NCI-H1105 (cell line): Measurements from ENCODE around the gene CHCHD3.

ENCODE experiments used
- DNase-seq: peaks from one replicate; lab custom pipeline; 2025; lab: John Stamatoyannopoulos, UW

The CHCHD3 gene

DNA sequence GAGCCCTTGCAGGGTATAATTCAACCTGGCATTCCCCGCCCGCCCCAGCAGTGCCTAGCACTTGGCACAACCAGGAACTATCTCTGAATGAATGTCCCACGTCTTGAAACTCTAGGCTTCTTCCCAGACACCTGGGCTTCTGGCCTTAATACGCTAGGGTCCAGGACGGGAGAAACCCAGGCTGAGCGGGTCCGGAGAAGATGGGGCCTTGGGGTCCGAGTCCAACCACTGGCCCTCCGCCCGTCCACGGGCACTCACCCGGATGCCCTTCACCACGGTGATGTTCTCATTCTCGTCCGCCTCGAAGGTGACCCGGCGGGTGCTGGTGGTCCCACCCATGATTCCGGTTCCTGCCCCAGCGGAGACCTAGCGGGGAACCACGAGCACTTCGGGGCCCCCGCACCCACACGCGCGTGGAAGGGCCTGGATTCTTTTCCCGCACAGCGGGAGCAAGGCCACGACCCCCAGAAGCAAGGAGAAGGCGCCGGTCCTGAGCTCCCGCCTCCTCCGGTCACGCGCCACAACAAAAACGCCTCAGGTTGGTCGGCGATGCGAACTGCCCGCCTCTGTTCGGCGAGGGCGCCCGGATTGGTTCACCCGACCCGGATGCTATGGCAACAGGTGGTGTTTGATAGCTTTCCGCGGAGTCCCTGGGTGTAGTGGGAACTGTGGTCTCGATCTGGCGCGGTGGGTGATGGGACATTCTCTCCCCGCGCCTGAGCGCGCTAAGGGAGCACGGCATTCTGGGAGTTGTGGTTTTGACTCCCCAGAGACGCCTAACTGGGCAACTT, at the start of gene CHCHD3:
Gene CHCHD3 (minus strand): TSS at position 492 of the 791 bp plus-strand sequence. CDS start 153 bp downstream, at position 339.
- DNase-seq: peak; percentile 98

DNA sequence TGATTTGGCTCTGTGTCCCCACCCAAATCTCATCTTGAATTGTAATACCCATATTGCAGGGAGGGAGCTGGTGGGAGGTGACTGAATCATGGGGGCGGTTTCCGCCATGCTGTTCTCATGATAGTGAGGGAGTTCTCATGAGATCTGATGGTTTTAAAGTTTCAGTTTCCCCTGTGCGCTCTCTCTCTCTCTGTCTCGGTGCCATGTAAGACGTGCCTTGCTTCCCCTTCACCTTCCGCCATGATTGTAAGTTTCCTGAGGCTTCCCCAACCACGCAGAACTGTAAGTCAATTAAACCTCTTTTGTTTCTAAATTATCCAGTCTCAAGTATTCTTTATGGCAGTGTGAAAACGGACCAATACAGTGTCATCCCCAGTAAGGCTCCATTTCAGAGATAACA, 48.3 kb upstream of the CHCHD3 start:
- DNase-seq: no peak

- no peak for DNase-seq
These were observed 44.5 kb upstream of the CHCHD3 start for GRCh38 chr7:133126422-133126821.

- DNase-seq: no peak
These were observed 43.1 kb upstream of the CHCHD3 start for GRCh38 chr7:133124974-133125373.

DNA sequence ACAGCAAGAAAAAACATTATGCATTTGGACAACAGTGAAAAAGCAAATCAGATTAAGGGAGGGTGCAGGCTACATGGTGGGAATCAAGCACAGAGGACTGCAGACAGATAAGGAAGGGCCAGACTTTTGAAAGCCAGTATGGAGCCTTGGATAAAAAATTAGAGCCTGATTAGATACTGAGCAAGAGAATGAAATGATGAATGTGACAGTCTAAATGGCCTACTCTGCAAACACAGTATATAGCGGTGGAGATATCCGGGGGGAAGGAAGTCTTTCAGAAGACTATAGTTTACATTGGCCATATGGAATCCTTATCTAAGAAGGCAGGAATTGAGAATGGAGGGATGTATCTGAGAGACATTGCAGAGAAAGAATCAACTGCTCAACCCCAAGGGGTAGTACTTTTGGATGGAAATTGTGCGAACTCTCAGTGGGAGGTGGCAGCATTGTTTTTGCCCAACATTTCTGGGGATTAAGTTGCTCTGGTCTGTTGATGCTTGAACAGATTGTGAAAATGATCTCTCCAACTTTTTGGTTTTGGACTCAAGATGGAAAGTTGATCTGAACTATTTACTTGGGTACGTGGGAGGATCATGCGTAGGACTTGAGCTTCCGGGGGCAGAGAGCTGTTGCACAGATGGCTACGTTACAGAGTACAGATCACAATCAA, 39.4 kb upstream of the CHCHD3 start:
- no peak for DNase-seq

DNA sequence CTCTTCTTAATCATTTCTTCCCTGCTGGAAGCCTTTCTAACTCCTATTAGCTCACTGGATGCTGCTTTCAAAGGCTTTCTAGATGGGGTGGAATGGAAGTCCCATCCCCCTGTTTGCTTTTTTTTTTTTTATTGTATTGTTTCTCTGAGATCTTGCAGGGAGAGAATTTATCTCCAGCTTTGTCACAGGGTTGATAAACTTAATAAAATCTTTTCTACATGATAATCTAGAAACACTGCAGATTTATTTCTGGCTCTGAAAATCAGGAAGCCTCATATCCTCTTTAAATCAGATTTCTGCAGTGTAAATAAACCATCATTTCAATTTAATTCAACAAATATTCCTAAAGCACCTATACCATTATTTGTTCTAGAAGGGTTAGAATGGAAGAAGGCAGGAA, 37.2 kb upstream of the CHCHD3 start:
- no peak for DNase-seq

GRCh38 chr7:133118261-133118660, 36.4 kb upstream of the CHCHD3 start:
- DNase-seq: no peak

- no peak for DNase-seq
These were observed 35.6 kb upstream of the CHCHD3 start for GRCh38 chr7:133117452-133117851.

DNA sequence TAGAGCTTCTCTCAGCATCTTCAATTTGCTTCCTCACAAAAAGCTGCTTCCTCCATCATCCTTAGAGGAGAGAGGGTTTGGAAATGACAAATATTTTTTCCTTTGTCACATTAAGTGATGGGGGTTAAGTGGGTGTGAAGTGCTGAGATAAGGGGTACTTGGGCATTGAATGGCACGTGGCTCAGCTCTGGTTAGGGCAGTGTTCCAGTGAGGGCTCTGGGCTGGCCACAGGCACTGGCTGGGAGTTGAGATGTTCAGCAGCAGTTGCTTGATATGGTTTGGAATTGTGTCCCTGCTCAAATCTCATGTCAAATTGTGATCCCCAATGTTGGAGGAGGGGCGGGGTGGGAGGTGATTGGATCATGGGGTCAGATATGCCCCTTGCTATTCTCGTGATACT, 33.7 kb upstream of the CHCHD3 start:
- DNase-seq: no peak

DNA sequence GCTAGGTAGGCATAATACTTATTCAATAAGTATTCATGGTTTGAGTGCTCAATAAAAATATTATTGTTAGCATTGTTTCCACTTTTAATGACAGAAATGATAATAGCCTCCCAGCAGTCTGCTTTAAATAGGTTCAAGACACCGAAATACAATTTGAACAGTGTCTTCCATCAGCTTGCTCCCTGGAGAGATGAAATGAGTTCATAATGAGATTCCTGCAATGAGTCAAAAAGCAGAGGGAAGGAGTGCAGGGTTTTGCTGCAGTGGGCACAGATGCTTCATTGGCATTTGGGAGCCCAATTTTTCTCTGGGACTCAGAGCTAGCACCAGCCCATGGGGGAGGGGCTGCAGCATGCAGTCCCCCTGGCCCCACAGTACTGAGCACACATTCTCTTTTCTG, 32.6 kb upstream of the CHCHD3 start:
- DNase-seq: no peak

- DNase-seq: no peak
These were observed 31.1 kb upstream of the CHCHD3 start for GRCh38 chr7:133112976-133113375.

DNA sequence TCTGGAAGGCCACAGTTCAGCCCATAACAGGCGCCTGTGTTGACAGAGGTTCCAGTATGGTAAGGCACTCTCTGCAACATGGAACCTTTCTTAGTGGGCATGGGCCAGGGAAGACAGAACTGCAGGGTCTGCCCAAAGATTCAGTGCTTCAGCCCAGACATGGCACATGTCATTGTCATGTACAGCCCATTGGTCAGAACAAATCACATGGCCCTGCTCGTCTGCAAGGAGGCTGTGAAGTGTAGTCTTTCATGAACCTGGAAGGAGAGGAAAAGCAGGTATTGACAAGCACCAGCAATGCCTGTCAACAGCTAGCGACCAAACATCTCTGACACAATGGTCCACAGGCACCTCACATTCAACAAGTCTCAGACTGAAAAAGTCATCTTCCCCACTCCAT, 30.4 kb upstream of the CHCHD3 start:
- no peak for DNase-seq

DNA sequence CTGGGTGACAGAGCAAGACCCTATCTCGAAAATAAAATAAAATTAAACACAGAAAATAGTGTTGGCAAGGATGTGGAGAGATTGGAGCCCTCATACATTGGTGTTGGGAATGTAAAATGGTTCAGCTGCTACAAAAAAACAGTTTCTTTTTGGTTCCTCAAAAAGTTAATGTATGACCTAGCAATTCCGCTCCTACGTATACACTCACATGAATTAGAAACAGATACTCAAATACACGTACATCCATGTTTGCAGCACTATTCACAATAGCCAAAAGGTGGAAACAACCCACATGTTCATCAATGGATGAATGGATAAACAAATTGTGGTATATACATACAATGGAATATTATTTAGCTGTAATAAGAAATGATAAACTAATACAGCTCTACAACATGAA, 28.4 kb upstream of the CHCHD3 start:
- DNase-seq: no peak

DNA sequence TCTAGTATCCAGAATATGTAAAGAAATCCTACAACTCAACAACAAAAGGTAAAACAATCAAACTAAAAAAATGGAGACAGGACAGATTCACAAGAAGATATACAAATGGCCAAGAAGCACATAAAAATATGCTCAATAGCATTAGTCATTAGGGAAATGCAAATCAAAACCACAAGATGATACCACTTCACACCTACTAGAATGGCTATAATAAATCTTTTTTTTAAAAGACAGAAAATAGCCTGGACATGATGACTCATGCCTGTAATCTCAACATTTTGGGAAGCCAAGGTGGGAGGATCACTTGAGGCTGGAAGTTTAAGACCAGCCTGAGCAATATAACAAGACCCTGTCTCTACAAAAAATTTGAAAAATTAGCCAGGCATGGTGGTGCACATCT, 27.9 kb upstream of the CHCHD3 start:
- no peak for DNase-seq

DNA sequence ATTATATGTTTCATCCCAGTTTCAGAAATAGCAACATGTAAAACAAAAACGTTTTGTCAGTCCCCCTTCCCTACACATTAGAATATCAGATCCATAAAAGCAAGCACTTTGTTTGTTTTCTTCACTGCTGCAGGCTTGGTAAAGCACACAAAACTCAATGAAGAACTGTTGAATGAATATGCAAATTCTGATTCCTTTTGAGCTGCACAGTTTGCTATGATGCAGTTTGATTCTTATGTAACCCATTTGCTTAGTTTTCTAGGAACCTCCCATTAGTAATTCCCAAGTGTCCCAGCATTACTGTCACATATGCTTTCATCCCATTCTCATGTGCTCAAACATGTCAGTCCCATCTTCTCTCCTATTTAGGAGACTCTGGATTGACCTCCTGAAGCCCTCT, 26.1 kb upstream of the CHCHD3 start:
- no peak for DNase-seq

- DNase-seq: no peak
These were observed 20.6 kb upstream of the CHCHD3 start for GRCh38 chr7:133102276-133103060.

DNA sequence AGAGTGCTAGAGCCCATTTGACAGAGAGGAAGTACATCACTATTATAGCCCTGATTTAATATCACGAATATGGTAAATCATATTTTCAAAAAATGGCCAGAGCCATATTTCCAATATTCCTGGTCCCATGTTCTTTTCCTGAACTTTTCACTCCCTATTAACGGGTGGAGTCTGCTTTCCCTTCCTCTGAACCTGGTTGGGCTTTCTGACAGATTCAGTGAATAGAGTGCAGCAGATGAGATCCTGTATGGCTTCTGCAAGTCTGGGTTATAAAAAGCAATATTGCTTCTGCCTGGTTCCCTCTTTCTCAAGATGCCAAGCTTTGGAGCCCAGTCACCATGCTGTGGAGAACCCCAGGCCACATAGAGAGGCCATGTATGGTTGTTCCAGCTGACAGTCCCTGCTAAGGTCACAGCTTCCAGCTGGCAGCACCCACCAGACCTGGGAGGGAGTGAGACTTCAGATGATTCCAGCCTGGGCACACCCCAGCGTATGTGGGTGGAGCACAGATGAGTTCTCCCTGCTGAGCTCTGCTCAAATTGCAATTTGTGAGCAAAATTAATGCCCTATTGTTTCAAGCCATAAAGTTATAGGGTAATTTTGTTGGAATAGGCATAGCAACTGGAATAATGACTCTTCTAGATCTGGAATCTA, 17.9 kb upstream of the CHCHD3 start:
- DNase-seq: no peak

DNA sequence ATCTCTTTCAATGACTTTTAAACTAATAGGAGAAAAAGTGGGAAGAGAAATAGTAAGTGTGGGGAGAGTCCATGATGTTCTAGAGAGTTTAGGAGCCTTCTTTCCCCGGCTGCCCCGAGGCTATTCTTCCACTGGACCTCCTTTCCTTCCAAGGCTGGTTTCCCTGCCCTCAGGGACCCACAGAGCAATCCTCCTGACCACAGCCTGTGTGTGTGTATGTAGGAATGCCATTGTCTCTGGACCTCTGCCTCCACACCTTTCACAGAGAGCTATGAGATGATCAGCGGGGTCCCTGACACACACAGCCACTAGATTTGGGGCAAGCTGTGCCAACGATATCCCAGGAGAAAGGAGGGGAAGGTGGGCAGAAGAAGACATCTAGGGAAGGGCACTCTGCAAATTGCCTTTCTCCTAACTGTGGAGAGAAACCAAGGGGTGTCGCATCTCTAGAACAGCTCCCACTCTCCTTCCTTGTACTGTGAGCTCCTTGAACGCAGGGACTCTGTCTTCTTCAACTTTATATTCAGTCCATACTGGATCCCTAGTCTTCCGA, 13.3 kb upstream of the CHCHD3 start:
- DNase-seq: no peak

- no peak for DNase-seq
These were observed 10.1 kb upstream of the CHCHD3 start for GRCh38 chr7:133091943-133092464.

DNA sequence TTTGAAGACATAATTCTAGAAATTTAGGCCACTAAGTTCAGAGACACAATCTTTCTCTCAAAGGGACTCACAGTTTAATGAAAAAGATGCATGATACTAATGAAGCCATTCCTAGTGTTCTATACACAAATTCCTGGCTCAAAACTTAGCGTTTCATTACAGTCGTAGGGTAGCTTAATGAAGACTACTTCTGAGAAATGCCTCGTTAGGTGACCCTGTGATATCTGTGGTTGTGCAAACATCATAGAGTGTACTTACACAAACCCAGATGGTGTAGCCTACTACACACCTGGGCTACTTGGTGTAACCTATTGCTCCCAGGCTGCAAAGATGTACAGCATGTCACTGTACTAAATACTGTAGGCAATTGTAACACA, 488 bp upstream of the CHCHD3 start:
- DNase-seq: no peak

- DNase-seq: no peak
These were observed 731 bp downstream of the CHCHD3 start for GRCh38 chr7:133081119-133081598.

- DNase-seq: no peak
These were observed 2.6 kb downstream of the CHCHD3 start for GRCh38 chr7:133079296-133079695.
